NOMO-1 treated with DMSO at 0.1 percent for 48 hours (cell line): Measurements from ENCODE around the gene MDK.

Experiments
- DNase-seq: peaks from one replicate; lab custom pipeline; 2025; ENCODE audit not compliant: unreplicated experiment; lab: John Stamatoyannopoulos, UW

The MDK gene

GRCh38 chr11:46347637-46348311 is 33.7 kb upstream of the MDK start:
- DNase-seq = no peak

DNA sequence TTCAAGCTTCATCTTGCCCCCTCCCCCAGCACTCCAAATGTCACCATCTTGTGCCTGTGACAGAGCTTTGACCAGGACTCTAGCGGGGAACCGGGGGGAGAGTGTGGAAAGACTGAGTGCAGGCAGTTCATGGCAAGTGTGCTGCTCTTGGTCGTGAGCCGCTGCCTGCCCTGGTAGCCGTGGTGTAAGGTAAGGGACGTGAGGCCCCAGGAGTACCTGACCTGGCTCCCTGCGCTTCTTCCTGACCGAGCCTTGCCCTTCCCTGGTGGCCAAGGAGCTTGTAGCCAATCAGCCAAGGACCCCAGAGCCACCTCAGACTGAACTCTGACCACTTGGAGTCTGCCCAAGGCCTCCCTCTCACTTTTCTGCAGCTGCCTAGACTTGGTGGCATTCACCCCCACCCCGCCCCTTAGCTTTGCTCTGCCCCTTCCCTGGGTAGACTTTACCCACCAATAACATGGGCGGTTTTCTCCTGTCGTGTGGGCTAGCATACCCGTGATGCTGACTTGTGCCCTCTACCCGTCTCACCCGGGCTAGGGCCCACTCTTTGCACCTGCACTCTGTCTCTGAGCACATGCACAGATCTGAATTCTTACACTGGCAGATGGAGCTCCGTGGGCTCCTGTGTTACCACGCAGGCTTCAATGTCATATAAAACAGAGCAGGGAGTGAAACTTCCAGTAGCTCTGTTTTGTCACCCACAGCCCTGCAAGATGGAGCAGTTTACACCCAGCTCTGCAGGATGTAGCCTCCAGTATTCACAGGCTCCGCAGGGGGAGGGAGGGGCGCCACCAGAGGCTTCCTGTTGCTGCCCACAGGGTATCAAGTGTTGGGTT is 32.7 kb upstream of the MDK start:
- DNase-seq = no peak

DNA sequence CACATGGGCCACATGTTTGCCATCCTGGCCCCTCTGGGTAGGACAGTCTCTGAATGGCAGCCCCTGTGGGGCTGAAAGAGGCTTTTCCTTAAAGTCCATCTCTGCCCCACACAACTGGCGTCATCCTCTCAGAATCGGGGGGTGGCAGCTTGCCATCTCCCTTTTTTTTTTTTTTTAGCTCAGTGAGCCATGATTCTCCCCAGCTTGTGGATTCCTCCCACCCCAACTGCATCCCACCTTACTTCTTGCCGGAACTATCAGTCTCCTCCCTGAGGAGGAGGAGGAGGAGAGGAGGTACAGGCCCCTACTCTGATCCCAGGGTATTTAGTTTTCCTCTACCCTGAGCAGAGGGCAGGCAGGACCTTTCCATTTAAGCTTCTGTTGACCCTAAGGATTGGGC is 30.8 kb upstream of the MDK start:
- DNase-seq = no peak

GRCh38 chr11:46351148-46351547 is 30.3 kb upstream of the MDK start:
- no peak for DNase-seq

- no peak for DNase-seq
Measured at GRCh38 chr11:46351606-46352005, 29.9 kb upstream of the MDK start.

GRCh38 chr11:46352063-46352841 is 29.2 kb upstream of the MDK start:
- DNase-seq = peak; percentile 22

DNA sequence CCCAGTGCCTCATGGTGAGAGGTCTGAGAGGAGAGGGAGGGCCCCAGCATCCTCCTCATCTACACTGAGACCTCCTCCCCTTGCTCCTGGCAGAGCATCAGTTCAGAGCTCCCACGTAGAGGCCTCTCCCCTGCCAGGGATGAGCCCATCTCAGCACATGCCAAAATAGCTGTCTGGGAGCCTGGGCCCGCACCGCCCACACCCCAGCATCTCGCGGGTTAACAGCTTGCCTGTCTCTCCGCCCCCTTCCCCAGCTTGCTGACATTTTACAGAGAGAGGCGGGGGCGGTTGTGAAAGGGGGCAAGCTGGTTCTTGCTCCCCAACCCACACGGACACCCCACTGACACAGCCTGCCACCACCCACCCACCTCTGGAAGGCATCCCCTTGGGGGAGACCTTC is 27.8 kb upstream of the MDK start:
- no peak for DNase-seq

DNA sequence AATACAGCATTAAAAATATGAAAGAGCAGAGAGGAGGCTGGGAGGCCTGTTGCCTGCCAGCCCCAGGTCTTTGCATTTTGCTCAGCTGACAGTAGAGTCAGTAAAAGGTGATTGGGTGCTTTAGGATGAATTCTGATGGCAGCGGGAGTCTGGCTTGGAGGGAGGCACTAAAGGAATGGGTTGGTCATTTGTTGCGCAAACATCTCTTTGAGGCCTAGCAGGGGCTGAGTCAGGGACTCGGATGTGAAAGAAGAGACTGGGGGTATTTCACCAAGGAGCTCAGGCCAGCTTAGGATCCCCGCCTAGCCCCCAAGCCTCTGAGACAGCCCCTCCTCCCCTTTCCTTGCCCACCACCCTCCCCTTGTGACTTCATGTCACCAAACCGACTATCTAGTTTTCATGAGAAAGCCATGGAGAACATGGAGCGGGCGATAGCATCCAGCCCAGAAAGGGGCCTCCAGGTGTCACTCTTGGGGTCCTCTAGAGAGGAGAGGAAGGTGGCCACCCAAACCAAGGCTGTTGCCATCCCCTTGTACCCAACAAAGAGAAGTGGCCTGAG is 24.5 kb upstream of the MDK start:
- peak; percentile 78 for DNase-seq

GRCh38 chr11:46357483-46357936 is 24.0 kb upstream of the MDK start:
- peak; percentile 44 for DNase-seq

DNA sequence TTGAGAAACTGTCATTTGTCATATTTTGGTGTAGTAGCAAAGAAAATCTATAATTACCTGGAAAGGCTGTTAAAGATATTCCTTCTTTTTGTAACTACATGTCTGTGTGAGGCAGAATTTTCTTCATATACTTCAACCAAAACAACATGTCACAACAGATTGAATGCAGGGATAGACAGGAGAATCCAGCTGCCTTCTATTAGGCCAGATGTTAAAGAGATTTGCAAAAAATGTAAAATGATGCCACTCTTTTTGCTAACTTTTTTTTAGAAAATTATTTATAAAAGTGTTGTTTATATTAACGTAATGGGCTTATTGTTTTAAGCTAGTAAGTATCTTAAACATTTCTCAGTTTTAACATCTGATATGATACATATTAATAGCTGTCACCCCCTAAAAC is 21.5 kb upstream of the MDK start:
- DNase-seq = no peak

GRCh38 chr11:46360878-46361277 is 20.6 kb upstream of the MDK start:
- DNase-seq = peak; percentile 65

DNA sequence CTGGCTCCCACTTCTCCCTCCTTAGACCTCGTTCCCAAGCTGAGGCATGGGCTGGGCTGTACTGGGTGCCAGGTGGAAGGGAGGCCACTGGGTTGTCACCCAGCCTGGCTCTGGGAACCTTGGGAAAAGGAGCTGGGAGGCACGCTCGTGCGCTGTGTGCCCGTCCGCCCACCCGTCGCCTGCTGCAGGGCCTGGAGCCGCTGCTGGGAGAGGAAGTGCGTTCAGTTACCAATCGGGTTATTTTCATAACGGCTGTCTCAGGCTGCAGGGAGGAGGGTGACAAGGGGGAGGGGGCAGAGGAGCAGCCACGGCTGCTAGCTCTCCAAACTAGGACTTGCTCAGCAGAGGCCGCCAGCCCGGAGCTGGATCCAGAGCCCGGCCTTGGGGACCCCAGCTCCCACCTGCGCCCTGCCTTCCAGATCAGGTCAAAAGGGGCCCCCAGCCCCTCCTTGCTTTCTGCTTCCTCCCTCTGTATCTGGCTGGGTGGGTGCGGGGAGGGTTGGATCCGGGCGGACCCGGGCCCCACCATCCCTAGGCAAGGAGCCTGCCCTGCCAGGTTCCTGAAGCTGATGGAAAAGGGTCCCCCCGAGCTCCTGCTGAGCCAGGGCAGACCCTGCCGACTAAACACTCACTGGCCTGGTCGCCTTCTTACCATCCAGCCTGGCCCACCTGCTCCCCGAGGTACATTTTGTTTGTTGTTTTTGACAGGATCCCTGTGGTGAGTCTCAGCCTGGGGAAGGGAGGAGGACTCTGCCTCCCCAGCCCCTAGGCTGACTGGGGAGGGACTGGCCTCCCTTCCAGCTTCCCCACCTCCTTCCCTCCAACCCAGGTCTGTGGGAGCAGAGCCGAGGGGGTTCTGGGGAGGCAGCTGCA is 19.9 kb upstream of the MDK start:
- peak; percentile 87 for DNase-seq

DNA sequence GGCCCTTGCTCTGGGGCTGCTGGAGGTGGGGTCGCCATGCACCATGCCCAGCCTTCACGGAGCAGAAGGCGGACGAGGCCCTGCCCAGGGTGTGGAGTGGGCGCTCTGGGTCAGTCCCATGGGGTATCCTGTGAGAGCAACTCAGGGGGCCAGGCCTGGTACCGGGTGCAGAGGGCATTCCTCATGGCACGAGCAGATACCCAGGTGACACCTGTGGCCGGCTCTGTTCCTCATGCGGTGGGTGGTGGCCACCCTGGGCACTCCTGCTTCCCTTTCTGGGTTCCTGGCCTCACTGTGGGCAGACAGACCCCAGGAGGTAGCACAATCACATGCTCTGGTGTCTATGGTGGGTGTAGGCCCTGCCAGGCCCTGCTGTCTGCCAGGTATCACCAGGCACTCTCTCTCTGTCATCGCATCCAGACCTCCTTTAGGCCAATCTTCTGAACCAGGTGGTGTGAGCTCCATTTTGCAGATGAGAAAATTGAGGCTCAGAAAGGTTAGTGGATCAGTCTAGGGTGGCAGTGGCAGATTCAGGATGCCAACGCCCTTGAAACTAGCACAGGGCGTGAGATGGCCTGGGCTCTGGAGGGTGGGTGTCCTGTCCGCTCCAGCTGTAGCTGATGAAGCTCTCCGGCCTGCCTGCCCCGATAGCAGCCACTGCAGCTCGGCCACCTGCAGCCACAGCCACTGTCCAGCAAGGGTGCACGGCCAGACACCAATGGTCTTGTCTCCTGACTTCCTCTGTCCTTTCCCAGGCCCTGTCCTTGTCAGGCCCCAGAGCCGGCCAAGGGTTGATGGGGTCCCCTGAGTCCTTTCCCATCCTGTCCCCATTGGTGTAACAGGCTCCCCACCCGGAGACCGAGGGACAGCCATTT is 19.1 kb upstream of the MDK start:
- DNase-seq = no peak

- peak; percentile 70 for DNase-seq
Measured at GRCh38 chr11:46363031-46363407, 18.4 kb upstream of the MDK start.

- DNase-seq = no peak
Measured at GRCh38 chr11:46363455-46364005, 17.9 kb upstream of the MDK start.

GRCh38 chr11:46364056-46364455 is 17.4 kb upstream of the MDK start:
- DNase-seq = no peak

DNA sequence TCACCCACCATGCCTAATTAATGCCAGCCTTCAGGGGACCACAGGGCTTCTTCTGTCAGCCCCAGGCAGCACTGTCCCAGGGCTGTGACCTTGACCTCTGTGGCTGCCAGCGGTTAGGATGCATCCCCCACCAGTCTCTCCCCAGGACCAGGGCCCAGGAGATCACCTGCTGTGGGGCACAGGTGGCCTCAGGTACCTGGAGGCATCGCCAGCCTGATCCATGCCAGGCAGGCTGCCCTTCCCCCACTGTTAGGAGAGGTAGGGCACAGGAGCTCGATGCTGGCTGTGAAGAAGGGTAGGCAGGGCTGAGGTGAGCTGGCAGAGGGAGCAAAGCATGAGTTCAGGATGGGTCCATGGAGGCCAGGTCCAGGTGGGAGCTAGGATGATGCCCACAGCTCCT is 16.7 kb upstream of the MDK start:
- DNase-seq = no peak

- no peak for DNase-seq
Measured at GRCh38 chr11:46366260-46366659, 15.2 kb upstream of the MDK start.

DNA sequence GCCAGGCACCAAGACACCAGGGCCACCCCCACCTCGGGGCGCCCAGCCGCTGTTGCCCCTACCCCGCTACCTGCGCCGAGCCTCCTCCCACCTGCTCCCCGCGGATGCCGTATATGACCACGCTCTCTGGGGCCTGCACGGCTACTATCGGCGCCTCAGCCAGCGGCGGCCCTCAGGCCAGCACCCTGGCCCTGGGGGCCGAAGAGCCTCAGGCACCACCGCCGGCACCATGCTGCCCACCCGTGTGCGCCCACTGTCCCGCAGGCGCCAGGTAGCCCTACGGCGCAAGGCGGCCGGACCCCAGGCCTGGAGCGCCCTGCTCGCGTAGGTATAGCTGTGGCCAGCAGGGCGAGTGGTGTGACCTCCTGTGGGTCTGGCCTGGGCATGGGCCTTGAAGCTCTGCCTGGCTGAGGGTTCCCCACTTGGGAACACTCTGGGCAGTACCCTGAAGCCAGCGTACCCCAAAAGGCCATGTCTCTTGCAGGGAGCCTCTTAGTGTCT is 14.8 kb upstream of the MDK start:
- DNase-seq = no peak
